Measurements from ENCODE around the gene DCPS.

DCPS gene

GRCh38 chr11:126328001-126328390 is 24.1 kb downstream of the DCPS start:
- no peak overlapping the region for H2AFZ ChIP-seq (ENCODE audit: low read depth, low read length, severe bottlenecking)
- no peaks in the 10 kb centered on the region for H3K9me3 ChIP-seq (ENCODE audit: insufficient read depth, low read length)
- no peaks in the 10 kb centered on the region for H3K79me2 ChIP-seq (ENCODE audit: insufficient read depth, low read length)
- no peaks in the 10 kb centered on the region for H4K20me1 ChIP-seq (ENCODE audit: low read depth, low read length)
- H3K36me3 ChIP-seq (ENCODE audit: low read length): no peaks in the 10 kb centered on the region
- no peak overlapping the region for H3K4me2 ChIP-seq (ENCODE audit: low read depth, low read length, poor library complexity, severe bottlenecking)
- no peak overlapping the region for H3K9ac ChIP-seq (ENCODE audit: low read length)
- TF ChIP-seq CTCF (IDR thresholded peaks at IDR 0.05; ENCODE audit: insufficient read depth, low read length, poor library complexity, severe bottlenecking) (no peak), EZH2phosphoT487 (conservative IDR thresholded peaks at IDR 0.05; ENCODE audit: low read length) (no peak)
- no peaks in the 10 kb centered on the region for H3K9me2 ChIP-seq (replicated peaks; ENCODE audit: insufficient read depth, low read length)
- no peak overlapping the region for H3K4me3 ChIP-seq (ENCODE audit: insufficient read depth, low read length, poor library complexity, severe bottlenecking)
- H3F3A ChIP-seq (ENCODE audit: insufficient read depth): no peaks in the 10 kb centered on the region
- H3K27me3 ChIP-seq (ENCODE audit: low read length): no peaks in the 10 kb centered on the region
- no peak overlapping the region for H3K27ac ChIP-seq (ENCODE audit: low read depth, low read length)

GRCh38 chr11:126328444-126328843 is 24.6 kb downstream of the DCPS start:
- Histone ChIP-seq H4K20me1 (ENCODE audit: low read depth, low read length) (no peaks in the 10 kb centered on the region), H3K4me2 (ENCODE audit: low read depth, low read length, poor library complexity, severe bottlenecking) (no peak overlapping the region), H3K27me3 (ENCODE audit: low read length) (no peaks in the 10 kb centered on the region), H3K9ac (ENCODE audit: low read length) (no peak overlapping the region), H3K4me3 (ENCODE audit: insufficient read depth, low read length, poor library complexity, severe bottlenecking) (no peak overlapping the region), H3K79me2 (ENCODE audit: insufficient read depth, low read length) (no peaks in the 10 kb centered on the region), H3K9me3 (ENCODE audit: insufficient read depth, low read length) (no peaks in the 10 kb centered on the region), H2AFZ (ENCODE audit: low read depth, low read length, severe bottlenecking) (no peak overlapping the region), H3K9me2 (replicated peaks; ENCODE audit: insufficient read depth, low read length) (no peaks in the 10 kb centered on the region), H3K36me3 (ENCODE audit: low read length) (no peaks in the 10 kb centered on the region), H3K27ac (ENCODE audit: low read depth, low read length) (no peak overlapping the region), H3F3A (ENCODE audit: insufficient read depth) (no peaks in the 10 kb centered on the region)
- TF ChIP-seq CTCF (IDR thresholded peaks at IDR 0.05; ENCODE audit: insufficient read depth, low read length, poor library complexity, severe bottlenecking): no peak
- TF ChIP-seq EZH2phosphoT487 (conservative IDR thresholded peaks at IDR 0.05; ENCODE audit: low read length): no peak

GRCh38 chr11:126328938-126329643 is 25.2 kb downstream of the DCPS start:
- TF ChIP-seq EZH2phosphoT487 (conservative IDR thresholded peaks at IDR 0.05; ENCODE audit: low read length) (no peak), CTCF (IDR thresholded peaks at IDR 0.05; ENCODE audit: insufficient read depth, low read length, poor library complexity, severe bottlenecking) (no peak)
- Histone ChIP-seq H4K20me1 (ENCODE audit: low read depth, low read length) (no peaks in the 10 kb centered on the region), H3K27ac (ENCODE audit: low read depth, low read length) (no peak overlapping the region), H3K27me3 (ENCODE audit: low read length) (no peaks in the 10 kb centered on the region), H3K4me2 (ENCODE audit: low read depth, low read length, poor library complexity, severe bottlenecking) (no peak overlapping the region), H3K9me2 (replicated peaks; ENCODE audit: insufficient read depth, low read length) (no peaks in the 10 kb centered on the region), H3K4me3 (ENCODE audit: insufficient read depth, low read length, poor library complexity, severe bottlenecking) (no peak overlapping the region), H3K36me3 (ENCODE audit: low read length) (no peaks in the 10 kb centered on the region), H3F3A (ENCODE audit: insufficient read depth) (no peaks in the 10 kb centered on the region), H3K9me3 (ENCODE audit: insufficient read depth, low read length) (no peaks in the 10 kb centered on the region), H3K79me2 (ENCODE audit: insufficient read depth, low read length) (no peaks in the 10 kb centered on the region), H2AFZ (ENCODE audit: low read depth, low read length, severe bottlenecking) (no peak overlapping the region), H3K9ac (ENCODE audit: low read length) (no peak overlapping the region)

Data from SU-DHL-6 (cell line).